Measurements from ENCODE around the gene LDB3.

Gene LDB3

DNA sequence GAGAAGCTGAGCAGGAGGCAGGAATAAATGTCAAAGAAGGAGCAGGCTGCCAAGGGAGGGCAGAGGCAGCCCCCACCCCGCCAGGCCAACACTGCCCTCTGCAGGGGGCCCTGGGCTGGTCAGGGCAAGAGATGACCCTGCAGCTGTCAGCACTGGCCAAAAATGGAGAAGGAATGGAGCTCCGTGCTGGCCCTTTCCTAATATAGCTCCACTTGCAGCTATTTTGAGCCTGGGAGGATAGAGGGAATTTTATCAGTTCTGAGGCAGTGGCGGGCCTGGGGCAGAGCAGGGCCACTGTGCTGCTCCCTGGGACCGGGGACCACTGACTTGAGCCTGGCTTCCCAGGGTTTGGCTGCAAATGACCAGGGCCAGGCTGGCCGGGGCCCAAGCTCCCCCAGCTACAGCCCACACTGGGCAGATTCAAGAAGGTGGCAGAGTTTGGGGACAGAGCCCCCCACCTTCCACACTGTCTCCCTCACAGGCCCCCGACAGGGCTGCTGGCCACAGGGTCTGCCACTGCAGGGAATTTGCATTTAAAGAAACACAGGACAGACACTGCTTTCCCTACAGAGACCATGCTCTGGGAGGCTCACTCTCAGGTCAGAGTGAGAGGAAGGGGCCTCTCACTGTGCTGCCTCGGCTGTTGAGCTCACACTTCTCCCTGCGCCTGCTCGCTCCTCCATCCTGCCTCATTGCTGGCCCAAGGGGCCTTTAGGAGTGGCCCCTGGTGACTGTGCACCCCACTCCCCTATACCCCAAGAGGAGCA is 16.2 kb downstream of the LDB3 start:
- TF ChIP-seq CTCF (IDR thresholded peaks at IDR 0.05; ENCODE audit: extremely low read depth, missing control alignments), result peak; percentile 14
- DNase-seq (ENCODE audit: low spot score), result no peak

DNA sequence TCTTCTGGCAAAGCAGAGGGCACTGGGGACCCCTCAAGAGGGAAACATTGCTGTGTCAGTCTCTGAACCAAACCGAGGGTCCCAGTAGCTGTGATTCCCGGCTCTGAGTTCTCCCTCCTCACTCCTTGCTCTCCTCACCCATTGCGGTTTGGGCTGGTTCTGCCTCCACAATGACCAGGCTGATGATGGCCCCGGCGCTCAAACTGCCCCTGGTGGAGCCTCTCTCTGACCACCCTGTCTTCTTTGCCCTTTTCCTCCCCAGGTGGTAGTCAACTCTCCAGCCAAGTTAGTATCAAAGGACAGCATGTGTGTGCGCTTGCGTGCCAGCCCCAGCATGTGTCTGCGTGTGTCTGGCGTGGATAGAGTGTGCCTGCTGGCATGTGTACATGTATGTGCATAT is 17.1 kb downstream of the LDB3 start:
- TF ChIP-seq CTCF (IDR thresholded peaks at IDR 0.05; ENCODE audit: extremely low read depth, missing control alignments), result no peak
- DNase-seq (ENCODE audit: low spot score), result no peak

DNA sequence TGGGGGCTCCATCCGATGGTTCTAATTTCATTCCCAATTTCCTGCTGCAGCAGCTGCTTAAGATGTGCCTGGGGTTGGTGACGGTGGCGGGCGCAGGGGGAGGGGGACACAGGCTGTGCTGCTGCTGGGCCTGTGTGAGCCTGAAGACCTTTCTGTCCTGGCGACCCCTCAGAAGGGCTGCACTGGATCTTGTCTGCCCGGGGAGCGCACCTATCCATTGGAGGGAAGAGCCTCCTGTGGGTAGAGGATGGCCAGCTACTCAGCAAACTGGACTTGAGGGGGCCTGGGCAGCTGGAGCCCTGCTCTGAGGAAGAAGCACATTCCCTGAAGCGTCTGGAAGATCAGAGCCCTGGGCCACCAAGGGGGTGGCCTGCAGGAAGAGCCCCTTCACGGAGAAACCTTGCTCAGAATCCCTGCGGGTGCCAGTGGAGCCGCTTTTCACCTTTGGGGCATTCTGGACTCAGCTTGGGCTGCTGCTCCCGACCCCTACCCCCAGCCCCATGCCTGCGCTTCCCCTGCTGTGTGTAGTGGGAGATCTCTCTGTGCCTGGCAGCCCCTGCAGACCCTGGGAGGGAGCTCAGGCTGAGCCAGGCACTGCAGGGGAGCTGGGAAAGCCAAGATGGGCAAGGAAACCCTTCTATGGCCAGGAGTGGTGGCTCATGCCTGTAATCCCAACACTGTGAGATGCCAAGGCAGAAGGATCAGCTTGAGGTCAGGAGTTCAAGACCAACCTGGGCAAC is 17.8 kb downstream of the LDB3 start:
- no peak for TF ChIP-seq CTCF (IDR thresholded peaks at IDR 0.05; ENCODE audit: extremely low read depth, missing control alignments)
- no peak for DNase-seq (ENCODE audit: low spot score)

GRCh38 chr10:86686972-86687371 is 18.7 kb downstream of the LDB3 start:
- DNase-seq (ENCODE audit: low spot score), result no peak
- no peak for TF ChIP-seq CTCF (IDR thresholded peaks at IDR 0.05; ENCODE audit: extremely low read depth, missing control alignments)

DNA sequence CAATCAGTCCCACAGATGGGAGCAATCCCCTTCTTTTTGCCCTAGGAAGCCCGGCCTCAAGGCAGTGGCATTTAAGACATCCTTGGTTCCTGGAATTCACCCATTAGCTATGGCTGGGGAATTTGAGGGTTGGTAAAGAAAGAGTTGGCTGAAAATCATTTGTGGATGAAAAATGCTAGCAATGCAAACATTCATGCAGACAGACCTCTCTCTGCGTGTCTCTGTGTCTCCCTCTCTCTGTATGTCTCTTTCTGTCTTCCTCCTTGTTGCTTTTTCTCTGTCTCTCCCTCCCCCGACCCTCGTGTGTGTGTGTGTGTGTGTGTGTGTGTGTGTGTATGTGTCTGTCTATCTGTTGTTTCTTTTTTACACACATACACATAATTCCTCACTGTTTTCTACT is 19.4 kb downstream of the LDB3 start:
- no peak for DNase-seq (ENCODE audit: low spot score)
- TF ChIP-seq CTCF (IDR thresholded peaks at IDR 0.05; ENCODE audit: extremely low read depth, missing control alignments), result no peak

DNA sequence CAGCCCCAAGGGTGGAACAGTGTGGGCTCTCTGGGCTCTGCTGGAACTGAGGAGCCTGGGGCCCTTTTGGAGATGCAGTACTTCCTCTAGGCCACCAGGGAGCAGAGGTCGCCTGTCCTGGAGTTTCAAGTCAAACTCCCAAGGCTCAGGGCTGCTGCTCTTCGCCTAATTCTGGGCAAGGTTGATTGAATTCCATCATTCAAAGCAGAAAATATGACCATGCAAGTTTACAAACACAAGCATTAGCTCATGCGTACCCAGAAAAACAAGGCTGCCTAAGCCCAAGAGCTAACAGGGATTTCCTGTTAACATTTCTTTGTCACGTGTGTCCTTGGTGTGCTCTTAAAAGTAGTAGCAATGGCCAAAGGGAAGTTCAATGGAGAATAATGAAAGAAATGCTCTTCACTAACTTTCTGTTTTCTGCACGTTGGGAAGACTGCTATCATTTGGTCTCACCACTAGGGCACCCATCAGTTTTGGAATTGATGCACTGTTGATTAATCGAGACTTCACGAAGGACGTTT is 20.1 kb downstream of the LDB3 start:
- peak; percentile 58 for TF ChIP-seq CTCF (IDR thresholded peaks at IDR 0.05; ENCODE audit: extremely low read depth, missing control alignments)
- peak; percentile 84 for DNase-seq (ENCODE audit: low spot score)

DNA sequence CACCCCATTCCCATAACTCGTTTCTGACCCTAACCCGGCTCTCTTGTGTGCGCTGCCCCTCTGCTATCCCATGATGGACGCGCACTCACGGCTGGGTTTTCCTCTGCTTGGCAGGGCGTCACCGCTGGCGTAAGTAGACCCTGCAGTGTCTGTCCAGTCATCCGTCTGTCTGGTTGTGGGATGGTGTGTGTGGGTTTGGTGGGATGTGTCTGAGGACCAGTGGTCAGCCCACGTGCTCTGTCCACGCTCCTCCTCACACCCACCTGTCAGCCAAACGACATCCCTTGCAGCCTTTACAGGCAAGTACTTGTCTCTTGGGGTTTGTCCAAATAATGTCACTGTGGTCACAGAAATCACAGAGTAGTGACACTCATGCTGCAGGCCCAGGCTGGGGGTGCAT is 20.8 kb downstream of the LDB3 start:
- TF ChIP-seq CTCF (IDR thresholded peaks at IDR 0.05; ENCODE audit: extremely low read depth, missing control alignments), result no peak
- no peak for DNase-seq (ENCODE audit: low spot score)

All from GM20000 (cell line).